GM12872 (cell line): Measurements from ENCODE around the gene SLC43A3.

Source experiments
- TF ChIP-seq, protein P1 (sequence below): IDR thresholded peaks from 3 replicates; pipeline ENCODE4 v1.5.1; 2011; ENCODE audit warnings: low read depth, mild to moderate bottlenecking, low read length, moderate library complexity; ENCODE audit not compliant: insufficient read depth

Gene SLC43A3

DNA sequence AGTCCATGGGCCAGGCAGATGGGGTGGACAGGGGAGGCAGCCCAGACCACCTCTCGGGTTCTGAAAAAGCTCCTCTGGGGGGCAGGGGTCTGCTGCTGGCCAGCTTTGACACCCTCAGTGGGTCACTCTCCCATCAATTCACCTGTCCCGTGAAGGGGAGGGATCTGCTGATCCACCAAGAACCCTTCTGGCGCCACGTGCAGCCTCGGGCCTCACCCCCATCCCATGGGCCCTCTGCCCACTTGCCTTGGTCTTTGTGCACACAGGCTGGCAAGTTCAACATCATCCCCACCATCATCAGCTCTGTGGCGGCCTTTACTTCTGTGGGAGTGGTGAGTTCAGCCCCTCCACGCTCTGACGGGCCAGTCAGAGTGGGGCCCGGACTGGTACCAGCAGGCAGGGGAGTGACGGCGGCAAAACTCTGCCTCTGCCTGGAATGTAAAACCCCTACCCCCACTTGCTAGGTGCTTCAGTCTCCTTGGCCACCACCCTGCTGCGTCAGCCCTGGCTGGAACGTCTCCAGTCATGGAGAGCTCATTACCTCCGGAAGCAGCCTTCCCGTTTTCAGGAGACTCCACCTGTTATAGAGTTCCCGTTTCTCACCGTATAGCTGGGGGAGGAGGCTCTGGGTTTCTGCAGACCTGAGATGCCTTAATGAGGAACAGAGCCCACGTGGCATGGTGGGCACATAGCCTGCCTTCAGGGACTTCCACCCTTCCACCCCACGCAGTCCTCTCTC lies 58.6 kb downstream of the SLC43A3 start:
- TF ChIP-seq, protein P1, sequence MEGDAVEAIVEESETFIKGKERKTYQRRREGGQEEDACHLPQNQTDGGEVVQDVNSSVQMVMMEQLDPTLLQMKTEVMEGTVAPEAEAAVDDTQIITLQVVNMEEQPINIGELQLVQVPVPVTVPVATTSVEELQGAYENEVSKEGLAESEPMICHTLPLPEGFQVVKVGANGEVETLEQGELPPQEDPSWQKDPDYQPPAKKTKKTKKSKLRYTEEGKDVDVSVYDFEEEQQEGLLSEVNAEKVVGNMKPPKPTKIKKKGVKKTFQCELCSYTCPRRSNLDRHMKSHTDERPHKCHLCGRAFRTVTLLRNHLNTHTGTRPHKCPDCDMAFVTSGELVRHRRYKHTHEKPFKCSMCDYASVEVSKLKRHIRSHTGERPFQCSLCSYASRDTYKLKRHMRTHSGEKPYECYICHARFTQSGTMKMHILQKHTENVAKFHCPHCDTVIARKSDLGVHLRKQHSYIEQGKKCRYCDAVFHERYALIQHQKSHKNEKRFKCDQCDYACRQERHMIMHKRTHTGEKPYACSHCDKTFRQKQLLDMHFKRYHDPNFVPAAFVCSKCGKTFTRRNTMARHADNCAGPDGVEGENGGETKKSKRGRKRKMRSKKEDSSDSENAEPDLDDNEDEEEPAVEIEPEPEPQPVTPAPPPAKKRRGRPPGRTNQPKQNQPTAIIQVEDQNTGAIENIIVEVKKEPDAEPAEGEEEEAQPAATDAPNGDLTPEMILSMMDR, result no peak

GRCh38 chr11:57364851-57365660 lies 61.9 kb downstream of the SLC43A3 start:
- TF ChIP-seq, protein P1, result no peak

GRCh38 chr11:57363131-57364080 lies 63.5 kb downstream of the SLC43A3 start:
- TF ChIP-seq, protein P1, result no peak

GRCh38 chr11:57361926-57362325 lies 65.0 kb downstream of the SLC43A3 start:
- TF ChIP-seq, protein P1, result no peak

- TF ChIP-seq, protein P1, result no peak
Observed at GRCh38 chr11:57360991-57361390, 65.9 kb downstream of the SLC43A3 start.

GRCh38 chr11:57359896-57360690 lies 66.8 kb downstream of the SLC43A3 start:
- TF ChIP-seq, protein P1, result no peak
